Inferior parietal cortex (tissue), 1 donor: ENCODE measurements around the gene GOT1.

Experiments used
- DNase-seq: peaks from one replicate; pipeline ENCODE4 v3.0.0-alpha.2; 2016; ENCODE audit errors: extremely low spot score

The GOT1 gene

DNA sequence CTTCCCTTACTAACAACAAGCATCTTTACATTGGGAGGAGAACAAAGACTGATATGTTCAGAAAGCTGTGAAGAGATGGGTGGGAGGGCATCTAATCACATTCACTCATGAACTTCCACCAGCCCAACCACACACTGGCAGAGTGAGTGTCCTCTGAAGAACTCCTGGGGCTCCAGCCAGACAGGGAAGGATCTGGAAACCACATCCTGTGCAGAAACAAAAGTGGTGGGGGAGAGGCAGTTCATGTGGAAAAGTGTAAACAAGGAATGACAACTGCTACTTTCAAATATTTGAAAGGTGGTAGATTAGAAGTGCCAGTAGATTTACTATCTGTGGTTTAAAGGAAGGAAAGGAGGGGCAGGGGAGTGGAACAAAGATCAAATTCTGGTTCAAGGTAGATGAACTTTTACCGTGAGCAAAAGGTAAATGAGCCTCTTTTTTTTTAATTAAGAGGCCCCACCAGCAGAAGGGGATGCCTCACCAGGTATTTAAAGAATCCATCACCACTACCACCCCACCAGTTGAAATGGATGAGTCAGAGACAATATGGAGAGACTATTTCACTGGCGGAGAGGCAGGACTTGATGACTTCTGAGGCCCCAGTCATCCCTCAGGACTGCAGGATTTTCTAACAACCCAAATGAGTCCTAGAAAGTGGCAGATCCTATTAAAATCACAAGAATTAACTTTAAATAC is 34.5 kb downstream of the GOT1 start:
- DNase-seq: no peak

DNA sequence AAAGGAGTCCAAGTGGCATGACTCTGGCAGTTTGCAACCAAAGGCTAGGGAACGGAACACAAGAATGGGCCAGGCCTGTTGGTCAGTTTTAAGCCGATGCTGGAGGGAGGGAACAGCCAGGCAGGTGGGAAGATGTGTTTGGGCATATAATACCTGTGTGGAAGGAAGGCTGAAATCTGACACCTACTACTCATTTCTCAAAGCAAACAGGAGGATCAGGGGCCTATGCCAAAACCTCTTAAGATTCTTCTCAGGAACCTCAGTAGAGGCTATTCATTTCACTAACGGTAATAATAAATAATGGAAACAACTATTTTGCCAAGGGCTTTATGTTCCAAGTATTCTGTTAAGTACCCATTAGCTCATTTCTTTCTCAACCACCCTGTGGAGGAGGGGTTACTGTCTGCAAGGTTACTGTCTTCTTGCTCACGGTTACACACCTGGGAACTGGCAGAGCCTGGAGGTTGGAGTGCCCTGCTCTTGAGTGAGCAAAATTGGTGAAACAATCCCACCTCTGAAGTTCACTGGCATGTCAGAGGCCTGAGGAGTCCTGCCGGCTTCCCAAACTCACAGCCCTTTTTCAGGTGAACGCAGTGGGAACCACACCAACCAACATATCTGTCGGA is 35.5 kb downstream of the GOT1 start:
- DNase-seq: no peak

DNA sequence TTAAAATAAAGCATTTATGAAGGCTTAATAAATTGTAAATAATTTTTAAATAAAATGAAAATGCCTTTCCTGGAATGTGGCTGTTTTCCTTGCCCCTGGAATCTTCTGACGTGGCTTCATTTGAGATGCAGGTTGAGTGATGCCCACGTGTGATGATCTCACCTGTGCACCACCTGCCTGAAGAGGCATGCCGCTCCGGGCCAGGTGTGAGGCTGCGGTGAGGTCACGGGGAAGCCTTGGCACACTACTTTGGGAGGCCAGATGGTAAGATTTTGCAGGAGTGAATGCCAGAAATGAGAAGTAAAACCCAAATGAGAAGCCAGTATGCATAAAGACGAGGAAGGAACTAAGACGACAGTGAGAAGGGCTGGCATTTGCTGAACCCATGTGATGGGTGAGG is 36.2 kb downstream of the GOT1 start:
- no peak for DNase-seq

DNA sequence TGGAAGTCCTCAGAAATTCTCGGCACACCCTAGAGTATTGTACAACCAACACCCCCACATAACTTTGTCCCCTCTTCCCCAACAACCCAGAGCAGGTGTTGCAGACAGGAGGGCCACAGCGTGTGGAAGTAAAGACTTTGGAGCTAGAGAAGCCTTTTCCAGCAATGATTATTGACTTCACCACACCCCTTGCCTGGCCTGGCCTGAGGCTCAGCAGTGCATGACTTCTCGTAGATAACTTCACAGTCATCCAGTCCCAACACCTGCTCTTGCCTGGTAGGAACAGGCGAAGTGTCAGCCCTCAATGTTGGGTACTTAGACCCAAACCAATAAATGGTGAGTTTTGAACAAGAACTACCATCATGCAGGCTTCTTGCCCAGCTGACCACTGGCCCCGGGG is 36.7 kb downstream of the GOT1 start:
- DNase-seq: no peak

DNA sequence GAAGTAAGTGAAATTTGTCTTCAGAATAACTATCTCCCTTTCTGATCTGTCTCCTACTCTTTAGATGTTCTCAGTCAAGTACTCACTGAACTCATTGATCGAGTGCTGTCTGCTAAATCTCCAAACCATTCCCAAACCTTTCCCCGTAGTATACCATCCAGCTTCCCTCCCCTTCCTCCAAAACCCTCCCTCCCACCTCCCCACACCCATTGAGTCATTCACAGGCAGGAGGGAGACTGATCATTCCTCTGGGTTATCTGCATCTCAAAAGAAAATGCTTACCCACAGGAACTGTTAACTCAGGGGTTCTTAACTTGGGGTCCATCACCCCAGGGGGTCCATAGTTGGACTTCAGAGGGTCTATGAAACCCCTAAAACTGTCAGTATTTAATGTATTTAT is 37.4 kb downstream of the GOT1 start:
- no peak for DNase-seq

DNA sequence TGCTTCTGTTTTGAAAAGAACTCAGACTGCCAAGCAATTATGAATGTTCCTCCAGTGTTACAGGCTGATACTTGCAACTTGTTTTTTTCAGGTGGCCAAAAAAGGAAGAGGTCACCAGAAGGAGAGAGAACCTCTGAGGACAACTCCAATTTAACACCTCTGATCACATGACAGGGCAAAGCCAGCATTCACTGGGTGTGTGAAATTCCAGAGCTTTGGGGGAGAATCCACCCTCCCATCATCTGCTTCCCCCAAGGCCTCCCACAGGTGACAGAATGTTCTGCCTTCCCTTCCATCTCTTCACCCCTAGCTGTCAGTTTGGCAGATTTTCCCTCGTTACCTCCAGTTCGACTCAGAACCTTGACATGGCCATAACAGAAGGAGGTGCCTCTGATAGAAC is 39.1 kb downstream of the GOT1 start:
- no peak for DNase-seq

DNA sequence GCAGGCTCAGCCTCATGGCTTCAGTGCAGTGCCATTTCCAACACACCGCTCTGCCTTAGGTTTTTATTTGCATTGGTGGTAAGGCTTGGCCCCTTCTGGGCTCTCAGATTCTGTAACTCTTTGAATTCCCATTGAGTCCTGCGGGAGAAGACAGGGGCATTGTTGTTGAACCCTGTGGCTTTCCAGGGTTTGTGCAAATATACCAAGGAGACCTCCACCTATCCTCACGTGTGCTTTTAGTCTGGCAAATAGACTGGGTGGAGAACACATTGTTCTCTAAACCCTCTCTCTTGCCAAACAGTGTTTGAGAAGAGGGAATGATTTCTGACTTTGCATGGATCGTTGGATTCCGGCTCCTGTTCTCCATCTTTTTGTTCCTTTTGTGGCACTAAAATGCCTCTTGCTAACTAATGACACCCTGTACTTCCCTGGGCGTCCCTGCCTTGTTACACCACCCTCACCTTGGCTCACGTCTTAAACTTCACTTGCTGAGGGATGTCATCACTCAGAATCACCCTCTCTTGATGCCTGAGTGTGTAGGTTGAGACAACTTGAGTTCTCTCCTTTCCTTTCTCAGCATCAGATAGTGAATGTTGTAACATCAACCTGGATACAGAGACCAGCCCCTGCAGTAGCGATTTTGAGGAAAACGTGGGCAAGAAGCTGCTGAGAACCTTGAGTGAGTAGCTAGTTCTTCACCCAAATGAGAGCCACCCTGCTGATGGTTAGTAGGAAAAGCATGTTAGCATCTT is 40.5 kb downstream of the GOT1 start:
- no peak for DNase-seq

DNA sequence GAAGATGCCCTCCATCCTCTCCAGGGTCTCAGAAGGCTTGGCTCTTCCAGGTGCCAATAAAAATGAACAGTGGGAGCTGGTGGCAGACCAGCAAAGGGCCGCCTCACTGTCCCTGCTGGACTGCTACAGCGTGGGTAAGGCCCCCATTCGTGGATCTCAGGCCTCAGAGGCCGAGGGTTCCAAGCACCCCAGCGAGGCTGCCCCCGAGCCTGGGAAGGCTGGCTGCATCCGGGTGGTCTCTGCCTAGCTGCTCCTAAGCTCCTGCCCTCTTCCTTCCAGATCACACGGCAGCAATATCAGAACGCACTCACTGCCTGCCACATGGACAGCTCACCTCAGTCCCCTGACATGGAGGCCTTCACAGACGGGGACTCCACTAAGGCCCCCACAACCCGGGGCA is 42.9 kb downstream of the GOT1 start:
- no peak for DNase-seq

DNA sequence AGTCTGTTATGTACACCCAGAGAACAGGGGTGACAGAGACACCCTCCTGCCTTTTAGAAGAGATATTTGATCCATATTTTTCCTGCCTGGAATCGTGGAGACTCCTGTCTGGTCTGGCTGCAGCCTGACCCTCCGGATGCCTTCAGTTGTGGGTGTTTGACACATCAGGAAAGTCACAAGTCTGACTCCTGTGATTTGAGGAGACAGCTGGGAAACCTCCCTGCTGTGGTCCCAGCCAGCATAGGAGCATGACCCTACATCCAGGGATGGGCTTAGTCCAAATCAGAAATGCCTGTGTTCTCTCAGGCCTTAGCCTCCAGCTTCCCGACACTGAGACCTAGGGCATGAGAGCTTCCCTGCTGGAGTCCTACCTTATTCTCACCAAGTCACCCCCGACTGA is 43.4 kb downstream of the GOT1 start:
- no peak for DNase-seq

DNA sequence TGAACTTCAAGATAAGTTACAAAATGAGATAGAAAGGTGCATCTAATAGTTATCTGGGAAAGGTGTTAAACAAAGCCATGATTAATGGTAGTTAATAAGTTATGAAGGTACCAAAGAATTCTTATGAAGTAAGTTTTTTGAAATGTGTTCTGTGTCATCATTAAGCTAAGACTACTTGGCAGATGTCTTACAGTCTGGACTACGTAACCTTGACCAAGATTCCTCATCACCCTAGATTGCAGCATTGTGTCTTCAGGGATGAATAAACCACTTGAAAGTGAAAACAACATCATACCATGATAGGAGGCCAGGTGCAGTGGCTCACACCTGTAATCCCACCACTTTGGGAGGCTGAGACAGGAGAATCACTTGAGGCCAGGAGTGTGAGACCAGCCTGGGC is 48.2 kb downstream of the GOT1 start:
- no peak for DNase-seq

DNA sequence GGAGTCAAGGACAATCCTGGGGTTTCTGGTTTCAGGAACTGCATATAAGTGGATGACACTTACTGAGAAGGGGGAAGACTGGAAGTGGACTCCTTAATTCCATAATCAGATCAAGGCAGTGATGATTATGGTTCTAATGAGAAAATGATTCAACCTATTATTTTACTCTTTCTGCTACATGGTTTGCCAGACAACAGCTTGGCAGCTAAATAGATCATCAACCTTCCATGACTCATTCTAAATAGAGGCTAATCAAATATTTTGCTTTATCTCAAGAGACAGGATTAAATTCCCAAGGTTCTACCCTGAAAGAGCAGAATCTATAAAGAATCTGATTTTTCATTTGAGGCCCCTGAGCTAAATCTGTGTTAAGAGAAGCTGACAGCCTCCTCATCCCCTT is 55.0 kb downstream of the GOT1 start:
- DNase-seq: no peak

DNA sequence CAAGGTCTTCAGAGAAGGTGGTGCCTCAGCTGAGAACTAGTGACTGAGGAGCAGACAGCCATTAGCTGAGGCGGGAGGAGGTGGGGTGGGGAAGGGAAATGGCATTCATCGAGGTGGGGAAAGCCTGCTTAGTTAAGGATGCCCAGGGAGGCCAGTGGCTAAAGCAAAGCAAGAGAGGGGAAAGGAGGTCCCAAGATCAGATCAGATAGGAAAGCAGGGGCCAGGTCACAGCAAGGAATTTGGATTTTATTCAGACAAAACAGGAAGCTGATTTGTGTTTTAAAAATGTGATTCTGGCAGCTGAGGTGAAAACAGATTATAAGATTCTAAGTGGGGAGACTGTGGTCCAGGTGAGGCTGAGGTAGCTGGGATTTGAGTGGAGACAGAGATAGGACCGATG is 55.5 kb downstream of the GOT1 start:
- no peak for DNase-seq

DNA sequence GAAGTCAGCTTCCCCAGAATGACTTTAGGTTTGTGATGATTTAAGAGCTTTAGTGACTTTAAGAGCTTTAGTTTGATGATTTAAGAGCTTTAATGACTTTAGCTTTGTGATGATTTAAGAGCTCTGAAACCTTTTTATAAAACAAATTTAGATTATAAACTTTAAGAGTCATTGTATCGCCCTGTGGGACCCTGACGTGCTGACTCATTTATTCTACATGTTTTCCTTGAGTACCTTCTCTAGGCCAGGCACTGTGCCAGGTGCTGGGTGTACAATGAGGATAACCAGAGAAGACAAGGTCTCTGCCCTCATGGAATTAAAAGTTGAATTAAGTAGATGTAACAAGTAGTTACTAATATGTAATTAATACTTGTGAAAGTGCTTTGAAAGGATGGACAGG is 55.9 kb downstream of the GOT1 start:
- no peak for DNase-seq

DNA sequence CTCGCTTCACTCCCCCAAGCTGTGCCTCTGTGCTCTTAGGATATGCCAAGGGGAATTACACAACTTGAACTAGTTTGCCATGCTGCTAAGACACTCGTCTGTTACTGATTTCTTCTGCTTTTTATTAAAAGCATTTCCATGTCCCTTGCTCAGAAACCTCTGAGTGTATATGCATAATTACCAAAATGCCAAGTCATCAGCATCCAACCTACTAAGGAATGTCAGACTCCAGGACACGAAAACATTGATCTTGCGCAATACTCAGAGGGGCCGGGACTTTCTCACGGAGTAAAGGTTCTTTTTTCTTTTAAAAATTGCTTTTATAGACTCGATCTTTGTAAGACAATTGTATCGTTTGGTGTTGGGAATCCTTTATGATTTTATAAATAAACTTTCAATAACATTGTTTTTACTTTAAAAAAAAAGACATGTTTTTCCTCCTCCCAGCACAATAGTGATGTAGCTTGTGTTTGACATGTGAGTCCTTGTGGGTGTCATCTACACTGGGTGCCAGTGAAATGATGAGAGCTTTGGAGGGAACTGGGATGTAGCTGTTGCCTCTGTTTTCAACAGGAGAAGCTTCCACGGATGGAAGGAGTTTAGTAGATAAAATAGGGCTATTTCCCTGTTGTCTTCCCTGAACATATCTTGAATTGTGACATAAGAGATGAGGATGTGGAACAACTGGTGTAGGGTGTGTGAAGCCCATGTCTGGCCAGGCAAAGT is 57.7 kb downstream of the GOT1 start:
- DNase-seq: no peak

DNA sequence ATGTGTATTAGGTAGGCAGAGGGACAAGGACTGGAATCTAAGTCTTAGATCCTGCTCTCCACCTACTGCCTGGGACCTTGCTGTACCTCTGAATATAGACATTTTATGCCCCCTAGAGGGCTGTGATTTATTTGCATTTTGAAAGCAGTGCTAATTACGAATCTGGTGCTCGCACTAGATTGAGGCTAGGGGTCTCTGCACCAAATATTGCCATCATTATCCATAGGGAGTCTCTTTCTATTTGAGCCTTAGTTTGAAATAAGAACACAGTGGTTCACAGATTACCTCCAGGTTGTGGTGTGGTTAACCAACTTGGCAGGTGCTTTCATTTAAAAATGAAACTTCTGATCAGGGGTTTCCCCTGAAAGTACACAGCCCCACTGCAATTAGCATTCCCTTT is 59.4 kb downstream of the GOT1 start:
- DNase-seq: no peak

DNA sequence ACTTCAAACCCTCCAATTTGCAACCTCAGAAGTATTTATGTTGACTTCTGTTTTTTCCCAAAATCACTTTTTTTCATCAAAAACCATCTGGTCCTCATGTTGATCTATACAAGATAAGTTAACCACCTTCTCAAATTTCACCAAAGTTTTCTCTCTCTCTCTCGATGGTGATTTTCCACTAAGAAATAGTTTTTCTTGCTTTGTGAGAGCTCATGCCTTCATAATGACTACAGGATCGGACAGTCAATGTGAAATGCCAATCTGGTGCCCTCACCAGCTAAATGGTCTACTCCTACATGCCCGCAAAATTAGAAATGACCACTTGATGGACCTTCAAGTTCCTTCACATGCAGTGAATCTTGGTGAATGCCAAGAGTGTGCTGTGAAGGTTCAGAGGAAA is 60.9 kb downstream of the GOT1 start:
- DNase-seq: no peak

DNA sequence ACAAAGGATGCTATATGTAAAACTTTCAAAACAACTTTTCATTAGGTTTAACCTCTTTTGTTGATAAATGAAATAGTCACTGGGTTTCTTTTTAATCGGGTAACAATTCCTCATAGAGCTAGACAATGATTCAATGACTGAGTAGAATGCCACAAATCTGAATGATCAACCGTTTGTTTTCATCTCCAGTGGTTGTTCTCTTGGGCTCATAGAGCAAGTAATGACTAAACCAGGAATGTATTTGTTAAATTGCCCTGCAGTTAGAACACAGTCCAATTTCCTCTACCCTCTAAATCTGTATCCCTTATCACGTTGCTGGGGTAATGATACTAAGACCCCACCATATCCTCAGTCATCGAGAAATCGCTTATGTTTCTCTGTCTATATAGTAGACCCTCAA is 61.3 kb downstream of the GOT1 start:
- DNase-seq: no peak

DNA sequence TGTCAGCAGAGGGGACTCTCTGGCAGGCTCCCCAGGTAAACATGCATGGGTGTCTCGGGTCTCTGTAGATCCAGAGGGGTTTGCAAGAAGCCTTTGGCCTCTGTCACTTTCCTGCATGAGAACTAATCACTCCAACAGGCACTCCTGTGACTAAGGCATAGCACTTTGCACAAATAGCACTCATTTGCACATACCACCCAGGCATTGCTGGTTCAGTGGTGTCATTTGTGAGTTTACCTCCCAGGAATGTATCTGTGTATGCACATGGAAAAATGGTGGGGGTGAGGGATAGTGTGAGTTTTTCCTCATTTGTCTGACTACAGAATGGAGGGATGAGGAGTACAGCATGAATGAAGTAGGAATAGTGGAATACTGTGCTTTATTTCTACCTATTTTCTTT is 61.8 kb downstream of the GOT1 start:
- no peak for DNase-seq

DNA sequence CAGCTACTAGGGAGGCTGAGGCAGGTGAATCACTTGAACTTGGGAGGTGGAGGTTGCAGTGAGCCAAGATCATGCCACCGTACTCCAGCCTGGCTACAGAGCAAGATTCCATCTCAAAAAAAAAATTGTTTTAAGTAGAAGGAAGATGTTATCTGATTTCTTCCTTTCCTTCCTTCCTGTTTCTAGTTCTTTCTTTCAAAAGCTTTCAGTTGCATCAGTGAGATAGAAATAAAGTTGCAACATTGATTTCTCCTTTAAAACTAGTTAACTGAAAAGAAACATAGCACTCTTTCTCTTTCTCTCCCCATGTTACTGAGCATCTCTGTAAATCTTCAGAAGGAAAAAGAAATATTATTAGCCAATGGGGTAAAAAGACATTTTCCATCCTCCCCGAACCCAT is 63.8 kb downstream of the GOT1 start:
- no peak for DNase-seq

DNA sequence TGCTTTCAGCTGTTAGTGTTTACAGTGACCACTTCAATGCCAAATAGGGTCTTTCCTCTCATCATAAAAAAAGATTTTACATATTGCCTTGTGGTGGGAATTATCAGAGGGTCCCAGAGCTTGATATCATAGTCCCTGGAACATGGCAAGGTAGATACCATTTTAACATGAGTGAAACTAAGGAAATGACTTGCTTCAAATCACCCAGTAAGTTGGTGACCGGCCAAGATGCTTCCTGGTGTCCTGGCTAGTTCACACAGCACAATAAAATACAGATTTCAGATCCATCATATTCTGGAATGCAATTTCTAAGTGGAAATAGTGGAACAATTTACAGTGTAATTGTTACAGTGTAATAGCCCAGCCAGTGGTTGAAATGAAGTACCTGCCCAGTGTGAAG is 64.7 kb downstream of the GOT1 start:
- no peak for DNase-seq

DNA sequence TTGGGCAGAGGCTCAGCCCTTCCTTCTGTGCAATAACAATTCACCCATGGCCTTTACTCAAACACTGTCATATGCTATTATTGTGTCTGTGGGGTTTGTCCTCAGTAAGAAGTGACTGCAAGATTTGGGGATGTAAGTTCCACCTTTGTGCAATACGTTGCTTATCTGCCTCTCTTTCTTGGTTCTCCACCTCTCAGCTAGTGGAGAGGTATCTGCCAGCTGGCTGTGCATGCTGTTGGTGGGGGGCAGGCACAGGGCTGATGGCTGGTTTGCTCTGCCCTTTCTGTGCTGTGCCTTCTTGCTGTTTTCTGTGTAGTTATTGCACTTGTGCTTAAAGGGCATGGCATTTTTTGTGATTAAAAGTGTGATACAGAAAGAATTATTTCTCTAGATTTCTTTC is 65.1 kb downstream of the GOT1 start:
- DNase-seq: no peak

DNA sequence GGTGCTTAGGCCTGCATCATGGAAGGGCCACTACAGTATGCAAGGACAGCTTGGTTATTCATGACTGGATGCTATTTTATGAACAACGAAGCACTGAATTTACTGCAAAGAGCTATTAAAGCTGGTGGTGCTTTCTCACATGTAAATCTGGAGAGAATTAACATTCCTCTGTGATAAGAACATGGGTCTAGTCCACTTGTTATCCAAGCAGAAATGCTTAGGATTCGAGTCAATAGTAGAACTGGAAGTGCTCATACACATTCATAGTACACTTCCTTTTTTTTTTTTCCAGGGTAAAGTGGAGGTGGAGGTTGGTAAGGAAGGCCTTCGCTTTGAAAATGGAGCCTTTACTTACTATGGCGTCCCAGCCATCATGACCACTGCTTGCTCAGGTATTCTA is 66.3 kb downstream of the GOT1 start:
- no peak for DNase-seq

DNA sequence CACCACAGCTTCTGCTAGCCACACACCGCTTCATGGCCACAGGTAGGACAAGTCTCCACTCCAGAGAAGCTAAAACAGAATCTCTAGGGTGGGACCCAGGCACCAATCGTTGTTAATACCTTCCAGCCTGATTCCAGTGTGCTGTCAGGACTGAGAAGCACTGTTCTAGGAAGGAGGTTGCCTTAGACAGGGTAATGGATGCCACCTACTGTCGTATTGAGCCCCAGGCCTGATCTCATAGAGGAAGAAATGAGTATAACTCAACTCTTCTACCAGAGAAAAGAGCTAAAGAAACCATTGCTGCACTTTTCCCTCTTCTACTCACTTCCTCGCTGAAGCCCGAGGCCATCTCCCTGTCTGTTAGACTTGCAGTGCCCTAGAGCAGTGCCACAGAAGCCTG is 69.5 kb downstream of the GOT1 start:
- DNase-seq: no peak
